Stomach (tissue), 4 donors: ENCODE data around the gene GAPT.

Source experiments
- CTCF ChIP-seq, 7 experiments: fragments of 450-650 bp in 4 of 7; fragments of 200-600 bp in 3 of 7; sonication (generic) in 3 of 7; IDR thresholded peaks; one replicate each; pipeline ENCODE4 v1.5.1; 2016 to 2019; ENCODE audit warnings: antibody characterized with exemption in 7 of 7, control low read depth in 2 of 7, mild to moderate bottlenecking in 1 of 7
- EP300 ChIP-seq: sonication (generic); formaldehyde crosslinking; IDR thresholded peaks from one replicate; pipeline ENCODE4 v1.6.1; 2017; ENCODE audit warnings: antibody characterized with exemption
- POLR2A ChIP-seq, 4 donors: fragments of 450-650 bp; IDR thresholded peaks; one replicate each; pipeline ENCODE4 v1.6.1; 2016; ENCODE audit warnings: antibody characterized with exemption in 4 of 4, control low read depth in 2 of 4, mild to moderate bottlenecking in 1 of 4, moderate library complexity in 1 of 4

- TF ChIP-seq CTCF (IDR thresholded peaks at IDR 0.05) (no peak), EP300 (no peak), POLR2A (IDR thresholded peaks at IDR 0.05) (no peak)
These were observed 51.5 kb downstream of the GAPT start for GRCh38 chr5:58542709-58543108.
